Neural progenitor cell (in vitro differentiated cells): ENCODE results near the gene TMEM145. TPM values are rescaled to one million over a fixed set of nuclear protein-coding genes. Genes with fewer than 3 reads are reported as not detected.

ENCODE experiments used
- DNase-seq: peaks from one replicate; pipeline ENCODE4 v3.0.0-alpha.2; 2016; ENCODE audit warnings: low spot score
- H2AFZ ChIP-seq: fragments of 200-600 bp; sonication (generic); replicated peaks from 2 replicates; pipeline ENCODE4 v1.6.1; 2016; ENCODE audit warnings: antibody characterized with exemption
- H3F3A ChIP-seq: fragments of 200-600 bp; sonication (generic); 2 replicates; pipeline ENCODE4 v1.6.1; 2016; ENCODE audit warnings: antibody characterized with exemption, low read depth
- H3K27ac ChIP-seq: fragments of 200-600 bp; sonication (generic); 2 replicates; pipeline ENCODE4 v1.5.1; 2016; ENCODE audit warnings: mild to moderate bottlenecking
- H3K27me3 ChIP-seq: fragments of 200-600 bp; sonication (generic); 2 replicates; pipeline ENCODE4 v1.6.1; 2016; ENCODE audit warnings: mild to moderate bottlenecking, moderate library complexity
- H3K36me3 ChIP-seq: fragments of 200-600 bp; sonication (generic); 2 replicates; pipeline ENCODE4 v1.5.1; 2016
- H3K4me1 ChIP-seq: fragments of 200-600 bp; sonication (generic); 2 replicates; pipeline ENCODE4 v1.6.1; 2016; ENCODE audit warnings: mixed run types
- H3K4me2 ChIP-seq: fragments of 200-600 bp; sonication (generic); 2 replicates; pipeline ENCODE4 v1.6.1; 2016
- H3K4me3 ChIP-seq: fragments of 200-600 bp; sonication (generic); 2 replicates; pipeline ENCODE4 v1.5.1; 2016
- H3K79me2 ChIP-seq: fragments of 200-600 bp; sonication (generic); 2 replicates; pipeline ENCODE4 v1.6.1; 2016; ENCODE audit warnings: low read depth
- H3K9ac ChIP-seq: fragments of 200-600 bp; sonication (generic); 2 replicates; pipeline ENCODE4 v1.6.1; 2016
- H3K9me3 ChIP-seq: fragments of 200-600 bp; sonication (generic); 2 replicates; pipeline ENCODE4 v1.5.1; 2016; ENCODE audit warnings: low read depth
- H4K20me1 ChIP-seq: fragments of 200-600 bp; sonication (generic); 2 replicates; pipeline ENCODE4 v1.6.1; 2016; ENCODE audit warnings: low read depth
- H3K27ac Mint-ChIP-seq: 3 replicates; pipeline ENCODE4 v1.8.0; 2021; ENCODE audit warnings: mixed read lengths
- H3K27me3 Mint-ChIP-seq: 2 replicates; pipeline ENCODE4 v1.8.0; 2022; ENCODE audit warnings: low read depth, mild to moderate bottlenecking, inconsistent platforms, moderate library complexity, mixed read lengths; ENCODE audit not compliant: insufficient read depth
- H3K36me3 Mint-ChIP-seq: 3 replicates; pipeline ENCODE4 v1.8.0; 2021; ENCODE audit warnings: mixed read lengths
- H3K4me1 Mint-ChIP-seq: 3 replicates; pipeline ENCODE4 v1.8.0; 2021; ENCODE audit warnings: mixed read lengths
- H3K4me3 Mint-ChIP-seq: 3 replicates; pipeline ENCODE4 v1.8.0; 2021; ENCODE audit warnings: mild to moderate bottlenecking, moderate library complexity, mixed read lengths
- H3K9me3 Mint-ChIP-seq: 3 replicates; pipeline ENCODE4 v1.8.0; 2020; ENCODE audit warnings: mixed read lengths
- EZH2 ChIP-seq: fragments of 200-600 bp; sonication (generic); IDR thresholded peaks from 2 replicates; pipeline ENCODE4 v1.6.1; 2017; ENCODE audit warnings: antibody characterized with exemption, mild to moderate bottlenecking, moderate library complexity
- EZH2phosphoT487 ChIP-seq: fragments of 200-600 bp; sonication (generic); IDR thresholded peaks from 2 replicates; pipeline ENCODE4 v1.6.1; 2017; ENCODE audit warnings: antibody characterized with exemption
- total RNA-seq: library from RNA; depleted of rRNA; stranded (reverse); fragments of >200 nt; gene quantifications from 2 replicates; pipeline ENCODE4 v1.2.3, GENCODE V29; 2015; ENCODE audit warnings: low replicate concordance
- TF ChIP-seq, protein P1 (sequence below): fragments of 200-600 bp; sonication (generic); IDR thresholded peaks from 2 replicates; pipeline ENCODE4 v1.5.1; 2017; ENCODE audit warnings: antibody characterized with exemption, mild to moderate bottlenecking

TMEM145 gene
- total RNA-seq, 1 donor from 2014 or later: 6.6 TPM

DNA sequence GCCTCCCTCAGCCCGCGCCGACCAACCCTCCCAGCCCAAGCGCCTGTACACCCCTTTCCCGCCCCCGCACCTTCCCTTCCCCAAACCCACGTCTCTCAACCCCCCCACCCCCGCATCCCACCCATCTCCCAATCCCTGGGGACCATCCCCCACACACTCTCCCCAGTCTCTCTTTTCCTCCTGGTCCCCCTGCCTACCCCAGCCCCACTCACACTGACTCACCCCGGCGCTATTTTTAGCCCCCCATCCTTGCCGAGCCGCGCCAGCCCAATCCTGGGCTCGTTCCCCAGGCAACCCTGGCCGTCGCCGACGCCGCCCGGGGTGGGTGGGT, 32.3 kb upstream of the TMEM145 start:
- Histone ChIP-seq H3K79me2 (peaks cover 22% of the 10 kb centered on the region), H3K9me3 (no peaks in the 10 kb centered on the region), H3K4me3 (peak overlapping the region; percentile 91), H3K27me3 (no peaks in the 10 kb centered on the region), H3K36me3 (no peaks in the 10 kb centered on the region), H3K4me2 (peak overlapping the region; percentile 87), H3K27ac (peak overlapping the region; percentile 55), H4K20me1 (peaks cover 21% of the 10 kb centered on the region), H3F3A (peaks cover 56% of the 10 kb centered on the region), H3K9ac (no peak overlapping the region), H2AFZ (peak overlapping the region; percentile 67), H3K4me1 (peaks cover 45% of the 10 kb centered on the region)
- peaks cover 44% of the 10 kb centered on the region for H3K4me1 Mint-ChIP-seq
- H3K9me3 Mint-ChIP-seq: no peaks in the 10 kb centered on the region
- H3K27ac Mint-ChIP-seq: no peak overlapping the region
- peak overlapping the region; percentile 67 for H3K4me3 Mint-ChIP-seq
- TF ChIP-seq, protein P1, sequence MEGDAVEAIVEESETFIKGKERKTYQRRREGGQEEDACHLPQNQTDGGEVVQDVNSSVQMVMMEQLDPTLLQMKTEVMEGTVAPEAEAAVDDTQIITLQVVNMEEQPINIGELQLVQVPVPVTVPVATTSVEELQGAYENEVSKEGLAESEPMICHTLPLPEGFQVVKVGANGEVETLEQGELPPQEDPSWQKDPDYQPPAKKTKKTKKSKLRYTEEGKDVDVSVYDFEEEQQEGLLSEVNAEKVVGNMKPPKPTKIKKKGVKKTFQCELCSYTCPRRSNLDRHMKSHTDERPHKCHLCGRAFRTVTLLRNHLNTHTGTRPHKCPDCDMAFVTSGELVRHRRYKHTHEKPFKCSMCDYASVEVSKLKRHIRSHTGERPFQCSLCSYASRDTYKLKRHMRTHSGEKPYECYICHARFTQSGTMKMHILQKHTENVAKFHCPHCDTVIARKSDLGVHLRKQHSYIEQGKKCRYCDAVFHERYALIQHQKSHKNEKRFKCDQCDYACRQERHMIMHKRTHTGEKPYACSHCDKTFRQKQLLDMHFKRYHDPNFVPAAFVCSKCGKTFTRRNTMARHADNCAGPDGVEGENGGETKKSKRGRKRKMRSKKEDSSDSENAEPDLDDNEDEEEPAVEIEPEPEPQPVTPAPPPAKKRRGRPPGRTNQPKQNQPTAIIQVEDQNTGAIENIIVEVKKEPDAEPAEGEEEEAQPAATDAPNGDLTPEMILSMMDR: no peak
- TF ChIP-seq EZH2phosphoT487 (no peak), EZH2 (no peak)
- DNase-seq: peak; percentile 51
- peaks cover 14% of the 10 kb centered on the region for H3K27me3 Mint-ChIP-seq
- H3K36me3 Mint-ChIP-seq: peaks cover 3% of the 10 kb centered on the region

DNA sequence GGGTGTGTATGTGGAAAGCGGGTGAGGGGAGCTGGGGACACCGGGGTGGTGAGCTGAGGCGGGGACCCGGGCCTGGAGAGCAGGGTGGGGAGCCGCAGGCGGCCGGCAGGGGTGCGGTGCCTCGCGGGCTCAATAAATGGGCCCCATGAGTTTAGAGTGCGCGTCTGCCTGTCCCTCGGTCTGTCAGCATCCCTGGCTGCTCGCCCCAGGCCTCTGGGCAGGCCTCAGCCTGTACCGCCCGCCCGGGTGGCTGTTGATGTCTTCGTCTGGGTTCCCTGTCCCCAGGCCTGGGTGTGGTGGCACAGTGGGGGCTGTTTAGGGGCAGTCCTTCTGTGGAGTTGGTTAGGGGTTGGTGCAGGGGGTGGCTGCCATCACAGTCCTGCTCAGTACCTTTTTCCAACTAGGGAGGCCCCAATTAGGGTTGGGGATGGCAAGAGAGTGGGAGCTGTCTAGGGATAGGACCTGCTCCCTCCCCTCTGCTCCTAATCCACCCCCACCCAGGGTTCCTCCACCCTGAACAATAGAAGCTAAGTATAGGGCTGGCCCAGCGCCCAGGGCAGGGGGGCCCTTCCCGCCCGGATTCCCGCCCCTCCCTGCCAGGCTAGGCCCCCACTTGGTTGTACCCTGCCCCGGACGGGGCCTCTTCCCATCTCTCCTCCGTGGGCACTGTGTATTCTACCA, 31.8 kb upstream of the TMEM145 start:
- peaks cover 56% of the 10 kb centered on the region for H3F3A ChIP-seq
- peak; percentile 58 for DNase-seq
- peaks cover 16% of the 10 kb centered on the region for H3K27me3 Mint-ChIP-seq
- H3K4me1 ChIP-seq: peaks cover 47% of the 10 kb centered on the region
- peak overlapping the region; percentile 87 for H3K4me2 ChIP-seq
- peak overlapping the region; percentile 85 for H3K4me3 Mint-ChIP-seq
- H3K9ac ChIP-seq: no peak overlapping the region
- no peaks in the 10 kb centered on the region for H3K9me3 Mint-ChIP-seq
- peaks cover 27% of the 10 kb centered on the region for H3K79me2 ChIP-seq
- no peaks in the 10 kb centered on the region for H3K27me3 ChIP-seq
- H3K4me1 Mint-ChIP-seq: peaks cover 49% of the 10 kb centered on the region
- no peak overlapping the region for H2AFZ ChIP-seq
- H3K36me3 Mint-ChIP-seq: peaks cover 2% of the 10 kb centered on the region
- H3K36me3 ChIP-seq: no peaks in the 10 kb centered on the region
- TF ChIP-seq EZH2: no peak
- H3K4me3 ChIP-seq: peak overlapping the region; percentile 91
- H3K27ac Mint-ChIP-seq: peak overlapping the region; percentile 78
- H3K9me3 ChIP-seq: no peaks in the 10 kb centered on the region
- peaks cover 26% of the 10 kb centered on the region for H4K20me1 ChIP-seq
- H3K27ac ChIP-seq: peak overlapping the region; percentile 55

DNA sequence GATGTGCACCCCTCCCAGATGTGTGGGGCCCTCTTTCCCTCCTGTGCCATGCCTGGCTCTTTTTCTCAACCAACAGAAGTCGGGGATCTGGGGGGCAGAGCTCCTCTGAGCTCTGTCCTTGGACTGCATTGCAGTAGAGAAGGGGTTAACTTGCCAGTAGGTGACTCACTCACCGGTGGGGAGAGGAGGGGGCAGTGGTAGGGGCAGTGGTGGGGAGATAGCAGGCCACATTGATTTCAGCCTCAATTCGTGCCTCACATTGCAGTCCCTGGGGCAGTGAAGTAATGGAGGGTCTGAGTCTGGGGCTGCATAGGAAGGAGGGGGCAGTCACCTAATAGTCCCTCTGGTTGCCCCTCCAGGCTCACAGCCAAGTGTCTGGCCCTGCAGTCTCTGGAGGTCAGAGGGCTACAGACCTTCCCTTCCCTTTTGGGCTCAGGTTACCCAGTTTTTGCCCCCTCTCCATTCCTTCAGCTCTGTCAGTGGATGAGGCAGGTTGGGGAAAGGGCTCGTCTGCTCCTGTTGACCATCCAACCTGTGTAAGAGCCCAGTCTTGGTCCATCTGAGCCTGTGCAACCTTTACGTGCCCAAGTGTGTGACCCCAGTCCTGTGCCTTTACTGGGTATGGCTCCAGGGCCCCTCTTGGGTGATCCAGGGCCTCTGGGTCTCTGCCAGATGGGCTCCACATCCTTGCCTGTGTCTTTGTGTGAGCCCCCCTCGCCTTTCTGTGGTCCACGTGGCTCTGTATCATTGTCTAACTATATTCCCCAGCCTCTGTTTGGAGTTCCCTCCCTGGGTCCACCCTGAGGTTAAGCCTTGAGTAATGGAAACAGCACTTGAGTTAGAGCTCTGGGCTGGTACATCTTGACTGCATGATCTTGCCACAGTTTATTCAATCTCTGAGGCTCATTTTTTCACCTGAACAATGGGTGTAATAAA, 31.0 kb upstream of the TMEM145 start:
- H3K9me3 Mint-ChIP-seq: no peaks in the 10 kb centered on the region
- H4K20me1 ChIP-seq: peaks cover 32% of the 10 kb centered on the region
- H3K9ac ChIP-seq: no peak overlapping the region
- peaks cover 47% of the 10 kb centered on the region for H3K4me1 ChIP-seq
- H3K27ac Mint-ChIP-seq: peak overlapping the region; percentile 81
- H3K4me3 Mint-ChIP-seq: peak overlapping the region; percentile 81
- peaks cover 16% of the 10 kb centered on the region for H3K27me3 Mint-ChIP-seq
- H3K9me3 ChIP-seq: no peaks in the 10 kb centered on the region
- H3F3A ChIP-seq: peaks cover 56% of the 10 kb centered on the region
- peak overlapping the region; percentile 87 for H3K4me2 ChIP-seq
- TF ChIP-seq EZH2: no peak
- TF ChIP-seq, protein P1: no peak
- TF ChIP-seq EZH2phosphoT487: no peak
- no peaks in the 10 kb centered on the region for H3K27me3 ChIP-seq
- peak overlapping the region; percentile 91 for H3K4me3 ChIP-seq
- peak; percentile 52 for DNase-seq
- peak overlapping the region; percentile 55 for H3K27ac ChIP-seq
- H3K36me3 ChIP-seq: no peaks in the 10 kb centered on the region
- H3K36me3 Mint-ChIP-seq: peaks cover 2% of the 10 kb centered on the region
- H3K79me2 ChIP-seq: peaks cover 35% of the 10 kb centered on the region
- H2AFZ ChIP-seq: no peak overlapping the region
- H3K4me1 Mint-ChIP-seq: peaks cover 50% of the 10 kb centered on the region
